IgD-negative memory B cell (primary cell): ENCODE data around the gene TAF11L9. TPM values are rescaled to one million over a fixed set of nuclear protein-coding genes. Genes with fewer than 3 reads are reported as not detected.

Source experiments
- polyA plus RNA-seq: library from polyadenylated mRNA; unstranded; fragments of 300-500 nt; fragmentation: Illumina TruSeq; gene quantifications from one replicate; pipeline ENCODE4 v1.2.3, GENCODE V29; 2021

Gene TAF11L9
- polyA plus RNA-seq, 1 donor from 2014 or later: not detected

Other genes with a start within 250 kb of the TAF11L9 start
- not detected for gene TAF11L2, start 96.2 kb downstream of the TAF11L9 start, polyA plus RNA-seq
- not detected for gene TAF11L3, start 76.0 kb downstream of the TAF11L9 start, polyA plus RNA-seq
- not detected for gene TAF11L4, start 72.6 kb downstream of the TAF11L9 start, polyA plus RNA-seq
- gene TAF11L5, start 69.2 kb downstream of the TAF11L9 start, polyA plus RNA-seq: not detected
- gene TAF11L6, start 65.7 kb downstream of the TAF11L9 start, polyA plus RNA-seq: not detected
- gene TAF11L7, start 8.6 kb downstream of the TAF11L9 start, polyA plus RNA-seq: not detected
- gene TAF11L8, start 3.4 kb downstream of the TAF11L9 start, polyA plus RNA-seq: not detected
- gene TAF11L10, start 3.4 kb upstream of the TAF11L9 start, polyA plus RNA-seq: not detected
- not detected for gene TAF11L11, start 9.8 kb upstream of the TAF11L9 start, polyA plus RNA-seq
- gene TAF11L12, start 16.0 kb upstream of the TAF11L9 start, polyA plus RNA-seq: not detected
- gene TAF11L13, start 37.7 kb upstream of the TAF11L9 start, polyA plus RNA-seq: not detected
- not detected for gene TAF11L14, start 40.1 kb upstream of the TAF11L9 start, polyA plus RNA-seq